ENCODE results near the gene ZBTB7C. TPM values are rescaled to one million over a fixed set of nuclear protein-coding genes. Genes with fewer than 3 reads are reported as not detected.

ZBTB7C gene
- total RNA-seq, 3 donors from 2014 or later (not counting 1 experiment from before 2014, with no cell fraction given): 0.07 TPM; not detected in 2

DNA sequence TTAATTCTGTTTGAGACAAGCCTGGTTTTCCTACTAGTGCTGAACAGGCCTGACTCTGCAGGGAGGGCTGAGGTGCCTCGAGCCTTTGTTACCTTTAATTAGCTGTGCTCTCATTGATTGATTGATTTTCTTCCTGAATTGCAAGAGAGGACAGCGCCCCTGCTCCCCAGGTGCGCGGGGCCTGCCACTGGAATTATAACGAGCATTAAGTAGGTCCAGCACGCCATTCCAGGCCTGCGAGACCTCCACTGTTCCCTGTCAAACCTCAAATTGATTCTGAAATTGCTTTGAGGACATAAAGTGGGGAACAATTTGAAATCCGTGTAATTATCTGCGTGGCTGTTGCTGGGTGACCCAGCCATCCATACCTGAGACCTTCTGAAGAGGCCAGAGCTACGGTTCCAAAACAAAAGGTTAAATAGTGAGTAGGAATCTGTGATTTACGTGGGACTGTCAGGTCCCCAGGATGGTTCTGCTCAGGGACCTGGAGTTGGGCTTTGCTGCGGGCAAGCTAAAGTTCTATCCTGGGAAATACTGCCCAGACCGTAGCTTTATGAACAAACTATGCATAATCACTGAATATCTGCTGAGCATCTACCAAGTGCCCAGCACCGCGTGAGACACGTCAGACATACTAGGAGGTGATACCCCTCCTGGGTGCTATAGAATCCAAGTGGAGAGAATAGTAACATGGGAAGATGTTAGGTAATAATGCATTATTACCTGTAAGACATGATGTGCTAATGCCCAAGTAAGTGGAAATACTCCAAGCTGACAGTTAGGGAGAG is 104.1 kb downstream of the ZBTB7C start:
- no peaks in the 10 kb centered on the region for H3K36me3 Mint-ChIP-seq
- Histone ChIP-seq H3K27ac (ENCODE audit: low read length) (no peak overlapping the region), H3K9me3 (ENCODE audit: control insufficient read depth, insufficient read depth, low read length) (no peaks in the 10 kb centered on the region), H3K4me3 (ENCODE audit: low read length) (no peak overlapping the region), H3K4me1 (ENCODE audit: control insufficient read depth, insufficient read depth, low read length) (no peaks in the 10 kb centered on the region), H3K36me3 (ENCODE audit: control insufficient read depth, insufficient read depth, low read length) (no peaks in the 10 kb centered on the region), H3K27me3 (ENCODE audit: control insufficient read depth, insufficient read depth, low read length) (no peaks in the 10 kb centered on the region)
- ATAC-seq (no peak), DNase-seq (no peak)
- no peaks in the 10 kb centered on the region for H3K9me3 Mint-ChIP-seq
- 93% methylated on average over 16 of the region's 16 CpGs for WGBS (ENCODE audit: insufficient coverage)
- TF ChIP-seq, protein P1, sequence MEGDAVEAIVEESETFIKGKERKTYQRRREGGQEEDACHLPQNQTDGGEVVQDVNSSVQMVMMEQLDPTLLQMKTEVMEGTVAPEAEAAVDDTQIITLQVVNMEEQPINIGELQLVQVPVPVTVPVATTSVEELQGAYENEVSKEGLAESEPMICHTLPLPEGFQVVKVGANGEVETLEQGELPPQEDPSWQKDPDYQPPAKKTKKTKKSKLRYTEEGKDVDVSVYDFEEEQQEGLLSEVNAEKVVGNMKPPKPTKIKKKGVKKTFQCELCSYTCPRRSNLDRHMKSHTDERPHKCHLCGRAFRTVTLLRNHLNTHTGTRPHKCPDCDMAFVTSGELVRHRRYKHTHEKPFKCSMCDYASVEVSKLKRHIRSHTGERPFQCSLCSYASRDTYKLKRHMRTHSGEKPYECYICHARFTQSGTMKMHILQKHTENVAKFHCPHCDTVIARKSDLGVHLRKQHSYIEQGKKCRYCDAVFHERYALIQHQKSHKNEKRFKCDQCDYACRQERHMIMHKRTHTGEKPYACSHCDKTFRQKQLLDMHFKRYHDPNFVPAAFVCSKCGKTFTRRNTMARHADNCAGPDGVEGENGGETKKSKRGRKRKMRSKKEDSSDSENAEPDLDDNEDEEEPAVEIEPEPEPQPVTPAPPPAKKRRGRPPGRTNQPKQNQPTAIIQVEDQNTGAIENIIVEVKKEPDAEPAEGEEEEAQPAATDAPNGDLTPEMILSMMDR (IDR thresholded peaks at IDR 0.05): no peak
- peaks cover 4 to 8% of the 10 kb centered on the region in 2 donors for H3K4me1 Mint-ChIP-seq
- peaks cover 0 to 3% of the 10 kb centered on the region in 2 donors for H3K27me3 Mint-ChIP-seq (ENCODE audit: low read depth in 2 of 2)
- intact Hi-C loops (cut with micrococcal nuclease): no loop called here
- no peak overlapping the region for H3K4me3 Mint-ChIP-seq
- no peak overlapping the region for H3K27ac Mint-ChIP-seq

GRCh38 chr18:48303883-48304282 is 105.3 kb downstream of the ZBTB7C start:
- no peak for DNase-seq
- Histone ChIP-seq H3K36me3 (ENCODE audit: control insufficient read depth, insufficient read depth, low read length) (no peaks in the 10 kb centered on the region), H3K4me3 (ENCODE audit: low read length) (no peak overlapping the region), H3K4me1 (ENCODE audit: control insufficient read depth, insufficient read depth, low read length) (no peaks in the 10 kb centered on the region), H3K27me3 (ENCODE audit: control insufficient read depth, insufficient read depth, low read length) (no peaks in the 10 kb centered on the region), H3K9me3 (ENCODE audit: control insufficient read depth, insufficient read depth, low read length) (no peaks in the 10 kb centered on the region), H3K27ac (ENCODE audit: low read length) (no peak overlapping the region)
- no peak overlapping the region for H3K27ac Mint-ChIP-seq
- WGBS (ENCODE audit: insufficient coverage): 80% methylated on average over 3 of the region's 3 CpGs
- peaks cover 5 to 13% of the 10 kb centered on the region in 2 donors for H3K4me1 Mint-ChIP-seq
- TF ChIP-seq, protein P1 (IDR thresholded peaks at IDR 0.05): no peak
- H3K36me3 Mint-ChIP-seq: no peaks in the 10 kb centered on the region
- H3K27me3 Mint-ChIP-seq (ENCODE audit: low read depth in 2 of 2): peaks cover 0 to 3% of the 10 kb centered on the region in 2 donors
- intact Hi-C loops (cut with micrococcal nuclease): no loop called here
- no peak for ATAC-seq
- no peaks in the 10 kb centered on the region for H3K9me3 Mint-ChIP-seq
- no peak overlapping the region for H3K4me3 Mint-ChIP-seq

DNA sequence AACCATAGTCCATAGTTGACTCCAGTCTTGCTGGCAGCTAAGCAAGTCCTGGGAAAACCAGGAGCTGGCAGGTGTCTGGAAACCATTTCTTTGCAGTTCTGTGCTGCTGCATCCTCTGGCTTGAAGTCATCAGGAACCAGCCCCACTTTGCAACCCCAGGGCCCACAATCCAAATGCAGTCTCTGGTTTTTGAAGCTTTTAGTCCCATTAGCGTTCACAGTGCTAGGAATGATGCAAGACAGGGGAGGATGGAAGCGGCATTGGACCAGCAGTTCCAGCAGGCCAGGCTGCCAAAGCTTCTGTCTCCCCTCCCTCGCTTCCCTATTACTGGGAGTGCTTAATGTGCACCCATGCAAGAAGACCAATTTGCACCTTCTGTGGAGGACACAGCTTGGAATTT is 106.4 kb downstream of the ZBTB7C start:
- H3K4me1 Mint-ChIP-seq: peaks cover 5 to 13% of the 10 kb centered on the region in 2 donors
- peaks cover 0 to 3% of the 10 kb centered on the region in 2 donors for H3K27me3 Mint-ChIP-seq (ENCODE audit: low read depth in 2 of 2)
- H3K9me3 ChIP-seq (ENCODE audit: control insufficient read depth, insufficient read depth, low read length): no peaks in the 10 kb centered on the region
- WGBS (ENCODE audit: insufficient coverage): 84% methylated on average over 3 of the region's 3 CpGs
- H3K27me3 ChIP-seq (ENCODE audit: control insufficient read depth, insufficient read depth, low read length): no peaks in the 10 kb centered on the region
- no peak overlapping the region for H3K4me3 Mint-ChIP-seq
- no peaks in the 10 kb centered on the region for H3K36me3 ChIP-seq (ENCODE audit: control insufficient read depth, insufficient read depth, low read length)
- H3K27ac Mint-ChIP-seq: no peak overlapping the region
- H3K36me3 Mint-ChIP-seq: no peaks in the 10 kb centered on the region
- DNase-seq (no peak), ATAC-seq (no peak)
- TF ChIP-seq, protein P1 (IDR thresholded peaks at IDR 0.05): no peak
- H3K27ac ChIP-seq (ENCODE audit: low read length): no peak overlapping the region
- H3K4me1 ChIP-seq (ENCODE audit: control insufficient read depth, insufficient read depth, low read length): no peaks in the 10 kb centered on the region
- intact Hi-C loops (cut with micrococcal nuclease): no loop called here
- H3K9me3 Mint-ChIP-seq: no peaks in the 10 kb centered on the region
- H3K4me3 ChIP-seq (ENCODE audit: low read length): no peak overlapping the region
